SK-N-SH (cell line): ENCODE results near the gene MED6. TPM values are rescaled to one million over a fixed set of nuclear protein-coding genes. Genes with fewer than 3 reads are reported as not detected.

ENCODE experiments used
- CTCF ChIA-PET: fragments of 300-600, 350-600 bp; formaldehyde crosslinking; extraction: SDS; loops from one replicate; lab custom pipeline; 2021; lab: Yijun Ruan, JAX
- POLR2A ChIA-PET: fragments of 350-600 bp; sonication (Branson Sonifier 250); formaldehyde crosslinking; extraction: SDS; loops from one replicate; lab custom pipeline; 2020; ENCODE audit warnings: antibody characterized with exemption, inconsistent platforms; lab: Yijun Ruan, JAX
- DNase-seq: peaks from one replicate; pipeline ENCODE4 v3.0.0; 2012
- H2AFZ ChIP-seq: fragments of 200-600 bp; sonication (generic); 2 replicates; pipeline ENCODE4 v1.8.1; 2016; ENCODE audit warnings: antibody characterized with exemption, mild to moderate bottlenecking, low read depth
- H3F3A ChIP-seq: fragments of 200-600 bp; sonication (generic); replicated peaks from 2 replicates; pipeline ENCODE3; 2016; ENCODE audit warnings: antibody characterized with exemption, mild to moderate bottlenecking; ENCODE audit not compliant: insufficient read depth
- H3K27ac ChIP-seq, 2 experiments: fragments of 200-500 bp in 1 of 2; fragments of 200-600 bp in 1 of 2; sonication (Bioruptor generic) in 1 of 2; sonication (generic), shearing (Covaris generic) in 1 of 2; 2 replicates each; pipeline versions ENCODE4 v1.5.1 to v1.6.1; 2014 to 2016; ENCODE audit warnings: low read depth in 2 of 2, inconsistent platforms in 1 of 2, low read length in 1 of 2, mild to moderate bottlenecking in 1 of 2, mixed read lengths in 1 of 2
- H3K27me3 ChIP-seq: fragments of 200-600 bp; sonication (generic), shearing (Covaris generic); 2 replicates; pipeline ENCODE4 v1.6.1; 2016; ENCODE audit warnings: mixed run types; ENCODE audit not compliant: insufficient read depth
- H3K36me3 ChIP-seq, 2 experiments: fragments of 200-500 bp in 1 of 2; fragments of 200-600 bp in 1 of 2; sonication (Bioruptor generic) in 1 of 2; sonication (generic) in 1 of 2; replicated peaks in 1 of 2; 2 replicates each; pipeline versions ENCODE3 to v1.5.1; 2014 to 2016; ENCODE audit warnings: low read length in 1 of 2, mild to moderate bottlenecking in 1 of 2; ENCODE audit not compliant: insufficient read depth in 2 of 2, control insufficient read depth in 1 of 2
- H3K4me1 ChIP-seq, 2 experiments: fragments of 200-500 bp in 1 of 2; fragments of 200-600 bp in 1 of 2; sonication (Bioruptor generic) in 1 of 2; sonication (generic), shearing (Covaris generic) in 1 of 2; 2 replicates each; pipeline versions ENCODE4 v1.5.1 to v1.6.1; 2014 to 2016; ENCODE audit warnings: low read depth in 1 of 2, low read length in 1 of 2, mixed run types in 1 of 2; ENCODE audit not compliant: insufficient read depth in 2 of 2, control insufficient read depth in 1 of 2
- H3K4me2 ChIP-seq: fragments of 200-600 bp; sonication (generic), shearing (Covaris generic); 2 replicates; pipeline ENCODE4 v1.6.1; 2017; ENCODE audit warnings: mixed run types
- H3K4me3 ChIP-seq, 2 experiments: fragments of 200-500 bp in 1 of 2; fragments of 200-600 bp in 1 of 2; sonication (Bioruptor generic) in 1 of 2; sonication (generic), shearing (Covaris generic) in 1 of 2; 2 replicates each; pipeline versions ENCODE4 v1.5.1 to v1.8.1; 2014 to 2016; ENCODE audit warnings: low read depth in 2 of 2, inconsistent platforms in 1 of 2, low read length in 1 of 2, mild to moderate bottlenecking in 1 of 2, mixed read lengths in 1 of 2, moderate library complexity in 1 of 2
- H3K79me2 ChIP-seq: fragments of 200-600 bp; sonication (generic); 2 replicates; pipeline ENCODE4 v1.8.1; 2017; ENCODE audit warnings: mild to moderate bottlenecking; ENCODE audit not compliant: insufficient read depth
- H3K9ac ChIP-seq: fragments of 200-600 bp; sonication (generic); 2 replicates; pipeline ENCODE4 v1.6.1; 2017; ENCODE audit warnings: mixed run types
- H3K9me2 ChIP-seq: fragments of 200-600 bp; sonication (generic); 2 replicates; pipeline ENCODE4 v1.6.1; 2017; ENCODE audit warnings: mixed run types
- H3K9me3 ChIP-seq: fragments of 200-600 bp; sonication (generic); 2 replicates; pipeline ENCODE4 v1.6.1; 2017; ENCODE audit warnings: mixed run types, mild to moderate bottlenecking, moderate library complexity
- H4K20me1 ChIP-seq: fragments of 200-600 bp; sonication (generic); 2 replicates; pipeline ENCODE4 v1.6.1; 2017; ENCODE audit warnings: mild to moderate bottlenecking, mixed run types; ENCODE audit not compliant: insufficient read depth
- CHD2 ChIP-seq: fragments of 150-350 bp; IDR thresholded peaks from 2 replicates; pipeline ENCODE4 v1.6.1; 2018; ENCODE audit warnings: low read length; ENCODE audit not compliant: partially characterized antibody
- CTCF ChIP-seq: fragments of 200-600 bp; sonication (generic); IDR thresholded peaks from 2 replicates; pipeline ENCODE4 v1.6.1; 2017; ENCODE audit warnings: antibody characterized with exemption, mild to moderate bottlenecking, moderate library complexity
- ELF1 ChIP-seq: IDR thresholded peaks from 2 replicates; pipeline ENCODE4 v1.4.0; 2012
- EP300 ChIP-seq, 2 experiments: IDR thresholded peaks; 2 replicates each; pipeline versions ENCODE4 v1.4.0 to v1.6.1; 2012; ENCODE audit warnings: borderline replicate concordance in 1 of 2, low read depth in 1 of 2, low read length in 1 of 2
- EZH2phosphoT487 ChIP-seq: fragments of 200-600 bp; sonication (generic); IDR thresholded peaks from 2 replicates; pipeline ENCODE4 v1.6.1; 2017; ENCODE audit warnings: low read depth, mixed run types, mild to moderate bottlenecking, antibody characterized with exemption, moderate library complexity, borderline replicate concordance
- FOSL2 ChIP-seq: IDR thresholded peaks from 2 replicates; pipeline ENCODE4 v1.4.0; 2012; ENCODE audit warnings: low read depth, mild to moderate bottlenecking, moderate library complexity, borderline replicate concordance
- JUND ChIP-seq: IDR thresholded peaks from 2 replicates; pipeline ENCODE4 v1.4.0; 2012
- MEF2A ChIP-seq: IDR thresholded peaks from 2 replicates; pipeline ENCODE4 v1.4.0; 2012; ENCODE audit warnings: low read depth, borderline replicate concordance
- NFIC ChIP-seq: IDR thresholded peaks from 2 replicates; pipeline ENCODE4 v1.4.0; 2012; ENCODE audit warnings: borderline replicate concordance
- NRF1 ChIP-seq: IDR thresholded peaks from 2 replicates; pipeline ENCODE4 v1.6.1; 2012; ENCODE audit warnings: low read depth, mild to moderate bottlenecking, low read length
- PBX3 ChIP-seq: IDR thresholded peaks from 2 replicates; pipeline ENCODE4; 2012
- POLR2AphosphoS5 ChIP-seq: IDR thresholded peaks from 2 replicates; pipeline ENCODE4 v1.6.1; 2012; ENCODE audit warnings: low read depth, low read length
- RAD21 ChIP-seq: IDR thresholded peaks from 2 replicates; pipeline ENCODE4 v1.6.1; 2012; ENCODE audit warnings: mild to moderate bottlenecking, low read length
- RCOR1 ChIP-seq: fragments of 150-350 bp; IDR thresholded peaks from 2 replicates; pipeline ENCODE4 v1.6.1; 2017; ENCODE audit warnings: antibody characterized with exemption, low read length
- RXRA ChIP-seq: IDR thresholded peaks from 2 replicates; pipeline ENCODE4 v1.4.0; 2012; ENCODE audit warnings: low read depth, mild to moderate bottlenecking, borderline replicate concordance
- SIN3A ChIP-seq: IDR thresholded peaks from 2 replicates; pipeline ENCODE4 v1.6.1; 2012; ENCODE audit warnings: low read depth, mild to moderate bottlenecking, low read length, moderate library complexity, borderline replicate concordance
- SMC3 ChIP-seq: IDR thresholded peaks from 2 replicates; pipeline ENCODE4 v1.6.1; 2012; ENCODE audit warnings: low read depth, low read length, improper control_type of control experiment
- TAF1 ChIP-seq: IDR thresholded peaks from 2 replicates; pipeline ENCODE4 v1.6.1; 2012; ENCODE audit warnings: low read depth, mild to moderate bottlenecking, low read length, moderate library complexity, borderline replicate concordance
- TCF12 ChIP-seq: IDR thresholded peaks from 2 replicates; pipeline ENCODE4 v1.4.0; 2012
- YY1 ChIP-seq: IDR thresholded peaks from 2 replicates; pipeline ENCODE4 v1.4.0; 2012; ENCODE audit warnings: low read depth, mild to moderate bottlenecking
- WGBS: methylation state at CpG from one replicate; pipeline ENCODE4 v1.1.6; 2017; ENCODE audit warnings: low lambda C conversion rate; 5-methylcytosine and 5-hydroxymethylcytosine counted together
- polyA plus RNA-seq, 3 experiments: library from polyadenylated mRNA; depleted of rRNA; stranded (reverse); fragments of >200 nt; gene quantifications; 2 replicates each; pipeline ENCODE4 v1.2.3, GENCODE V29; 2012
- TF ChIP-seq, protein P1 (sequence below): IDR thresholded peaks from 2 replicates; pipeline ENCODE4 v1.4.0; 2012; ENCODE audit warnings: low read depth, borderline replicate concordance
- TF ChIP-seq, protein P2 (sequence below): fragments of 150-350 bp; IDR thresholded peaks from 2 replicates; pipeline ENCODE4 v1.6.1; 2017; ENCODE audit warnings: antibody characterized with exemption, low read length, low read depth, borderline replicate concordance
- TF ChIP-seq, protein P3 (sequence below): IDR thresholded peaks from 2 replicates; pipeline ENCODE4 v1.4.0; 2012; ENCODE audit warnings: low read depth, borderline replicate concordance

The MED6 gene
- polyA plus RNA-seq, 1 of the 3 experiments (the other 2 are of a cell fraction), result 24.2 TPM

GRCh38 chr14:70563417-70563816 lies 37.0 kb downstream of the MED6 start:
- H3K4me1 ChIP-seq, result no peaks in the 10 kb centered on the region
- H3K9me3 ChIP-seq, result peaks cover 6% of the 10 kb centered on the region; the same call in 1 of the 2 replicates
- H3K27me3 ChIP-seq, result no peaks in the 10 kb centered on the region
- peaks cover 6% of the 10 kb centered on the region for H3F3A ChIP-seq
- TF ChIP-seq YY1 (no peak), FOSL2 (no peak), PBX3 (no peak), RAD21 (no peak), SIN3A (no peak), POLR2AphosphoS5 (no peak), RXRA (no peak), CTCF (no peak), MEF2A (no peak), TAF1 (no peak), NFIC (no peak), SMC3 (no peak), RCOR1 (no peak), JUND (no peak), TCF12 (no peak), CHD2 (no peak)
- TF ChIP-seq, protein P1, sequence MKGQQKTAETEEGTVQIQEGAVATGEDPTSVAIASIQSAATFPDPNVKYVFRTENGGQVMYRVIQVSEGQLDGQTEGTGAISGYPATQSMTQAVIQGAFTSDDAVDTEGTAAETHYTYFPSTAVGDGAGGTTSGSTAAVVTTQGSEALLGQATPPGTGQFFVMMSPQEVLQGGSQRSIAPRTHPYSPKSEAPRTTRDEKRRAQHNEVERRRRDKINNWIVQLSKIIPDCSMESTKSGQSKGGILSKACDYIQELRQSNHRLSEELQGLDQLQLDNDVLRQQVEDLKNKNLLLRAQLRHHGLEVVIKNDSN, result no peak
- no peak overlapping the region for H2AFZ ChIP-seq
- H3K4me2 ChIP-seq, result no peak overlapping the region
- POLR2A ChIA-PET, result no interaction called here
- H3K36me3 ChIP-seq, result peaks cover 36 to 47% of the 10 kb centered on the region in 2 experiments
- no peak overlapping the region for H3K9ac ChIP-seq
- H4K20me1 ChIP-seq, result no peaks in the 10 kb centered on the region
- H3K9me2 ChIP-seq, result no peaks in the 10 kb centered on the region
- CTCF ChIA-PET, result interaction anchor here (1.1 kb wide), 1 partner anchor 42 kb away, joined by 3 read pairs; no protein-coding TSS in a partner anchor
- H3K27ac ChIP-seq, result no peak overlapping the region
- H3K4me3 ChIP-seq, result no peak overlapping the region
- 97% methylated on average over 4 of the region's 4 CpGs for WGBS
- DNase-seq, result no peak
- H3K79me2 ChIP-seq, result peaks cover under 1% of the 10 kb centered on the region; the same call in 1 of the 2 replicates

DNA sequence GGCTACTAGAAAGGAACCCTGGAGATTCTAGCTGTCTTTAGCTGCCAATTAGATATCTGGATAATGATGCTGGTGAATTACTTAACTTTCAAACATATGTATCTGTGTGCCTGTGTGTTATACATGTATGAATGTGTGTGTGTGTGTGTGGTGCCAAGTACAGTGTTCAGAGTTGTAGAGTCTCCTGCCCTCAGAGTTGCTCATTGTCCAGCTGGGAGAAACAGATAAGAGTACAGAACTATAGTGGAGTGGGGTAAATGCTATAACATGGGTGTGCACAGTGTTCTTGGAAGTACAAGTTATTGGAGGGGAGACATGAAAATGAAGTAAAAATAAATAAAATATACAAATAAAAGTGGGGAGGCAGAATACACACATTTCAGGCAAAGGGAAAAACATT lies 42.1 kb downstream of the MED6 start:
- Histone ChIP-seq H3K4me1 (no peaks in the 10 kb centered on the region), H3K4me3 (no peak overlapping the region), H3K9me3 (no peaks in the 10 kb centered on the region), H3K79me2 (no peaks in the 10 kb centered on the region), H2AFZ (no peak overlapping the region), H3K4me2 (no peak overlapping the region), H3K9ac (no peak overlapping the region), H3K9me2 (no peaks in the 10 kb centered on the region), H3K27me3 (no peaks in the 10 kb centered on the region), H3F3A (no peaks in the 10 kb centered on the region), H3K27ac (no peak overlapping the region), H3K36me3 (peaks cover 12 to 25% of the 10 kb centered on the region in 2 experiments), H4K20me1 (no peaks in the 10 kb centered on the region)
- DNase-seq, result no peak
- ChIA-PET CTCF (no interaction called here), POLR2A (no interaction called here)
- TF ChIP-seq EZH2phosphoT487 (no peak), RXRA (no peak), RCOR1 (no peak), ELF1 (no peak), NRF1 (no peak), NFIC (no peak), CHD2 (no peak), EP300 (IDR thresholded peaks at IDR 0.05; ENCODE audit: borderline replicate concordance in 1 of 2, low read depth in 1 of 2, low read length in 1 of 2) (no peak)
- TF ChIP-seq, protein P2, sequence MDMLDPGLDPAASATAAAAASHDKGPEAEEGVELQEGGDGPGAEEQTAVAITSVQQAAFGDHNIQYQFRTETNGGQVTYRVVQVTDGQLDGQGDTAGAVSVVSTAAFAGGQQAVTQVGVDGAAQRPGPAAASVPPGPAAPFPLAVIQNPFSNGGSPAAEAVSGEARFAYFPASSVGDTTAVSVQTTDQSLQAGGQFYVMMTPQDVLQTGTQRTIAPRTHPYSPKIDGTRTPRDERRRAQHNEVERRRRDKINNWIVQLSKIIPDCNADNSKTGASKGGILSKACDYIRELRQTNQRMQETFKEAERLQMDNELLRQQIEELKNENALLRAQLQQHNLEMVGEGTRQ, result no peak
- TF ChIP-seq, protein P3, sequence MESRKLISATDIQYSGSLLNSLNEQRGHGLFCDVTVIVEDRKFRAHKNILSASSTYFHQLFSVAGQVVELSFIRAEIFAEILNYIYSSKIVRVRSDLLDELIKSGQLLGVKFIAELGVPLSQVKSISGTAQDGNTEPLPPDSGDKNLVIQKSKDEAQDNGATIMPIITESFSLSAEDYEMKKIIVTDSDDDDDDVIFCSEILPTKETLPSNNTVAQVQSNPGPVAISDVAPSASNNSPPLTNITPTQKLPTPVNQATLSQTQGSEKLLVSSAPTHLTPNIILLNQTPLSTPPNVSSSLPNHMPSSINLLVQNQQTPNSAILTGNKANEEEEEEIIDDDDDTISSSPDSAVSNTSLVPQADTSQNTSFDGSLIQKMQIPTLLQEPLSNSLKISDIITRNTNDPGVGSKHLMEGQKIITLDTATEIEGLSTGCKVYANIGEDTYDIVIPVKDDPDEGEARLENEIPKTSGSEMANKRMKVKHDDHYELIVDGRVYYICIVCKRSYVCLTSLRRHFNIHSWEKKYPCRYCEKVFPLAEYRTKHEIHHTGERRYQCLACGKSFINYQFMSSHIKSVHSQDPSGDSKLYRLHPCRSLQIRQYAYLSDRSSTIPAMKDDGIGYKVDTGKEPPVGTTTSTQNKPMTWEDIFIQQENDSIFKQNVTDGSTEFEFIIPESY, result no peak
- TF ChIP-seq, protein P1, result no peak
